ENCODE measurements around the gene NFE2L1. TPM values are rescaled to one million over a fixed set of nuclear protein-coding genes. Genes with fewer than 3 reads are reported as not detected.

The NFE2L1 gene
- total RNA-seq, 1 donor from 2014 or later = 426 TPM

GRCh38 chr17:48106802-48107136 is 58.6 kb downstream of the NFE2L1 start:
- DNase-seq (ENCODE audit: low read depth) = no peak

GRCh38 chr17:48107137-48108055 is 59.2 kb downstream of the NFE2L1 start, which contains the start of gene SNX11:
TSS of gene SNX11 (plus strand) at chr17:48107766. CDS start at chr17:48112044, 4,278 bp downstream.
- peak; percentile 91 for DNase-seq (ENCODE audit: low read depth)

GRCh38 chr17:48110761-48111160 is 62.6 kb downstream of the NFE2L1 start:
- DNase-seq (ENCODE audit: low read depth) = no peak

MicroRNA genes within 50 kb of the gene (microRNA counts, 767-probe panel; counts per million panel counts)
- microRNA hsa-miR-152 = 6,626 counts per million, percentile 11 among the panel's probes with 10 or more counts

Small RNA genes lying within 50 kb of the gene (microRNA-seq; reads per million reads assigned to microRNA genes)
- gene MIR152 = 438 reads per million, percentile 72 among the genes with 10 or more reads in this experiment

Other genes starting within 250 kb of the NFE2L1 start
- 18.6 and 32.1 TPM in 2 replicates for gene OSBPL7, start 226.6 kb upstream of the NFE2L1 start, total RNA-seq
- 53.4 and 53.6 TPM in 2 replicates for gene MRPL10, start 216.8 kb upstream of the NFE2L1 start, total RNA-seq
- 0.05 and 0.21 TPM in 2 replicates for gene LRRC46, start 216.7 kb upstream of the NFE2L1 start, total RNA-seq
- 111 and 158 TPM in 2 replicates for gene SCRN2, start 207.1 kb upstream of the NFE2L1 start, total RNA-seq
- gene SP6, start 197.2 kb upstream of the NFE2L1 start, total RNA-seq = 0.05 and 0.16 TPM in 2 replicates
- gene SP2, start 152.1 kb upstream of the NFE2L1 start, total RNA-seq = 1.8 and 3.1 TPM in 2 replicates
- gene PNPO, start 106.8 kb upstream of the NFE2L1 start, total RNA-seq = 29.3 and 43.5 TPM in 2 replicates
- gene PRR15L, start 90.5 kb upstream of the NFE2L1 start, total RNA-seq = not detected in 2 replicates
- gene CDK5RAP3, start 77.2 kb upstream of the NFE2L1 start, total RNA-seq = 105 and 148 TPM in 2 replicates
- 45.8 and 57.6 TPM in 2 replicates for gene COPZ2, start 10.6 kb upstream of the NFE2L1 start, total RNA-seq
- gene CBX1, start 53.1 kb downstream of the NFE2L1 start, total RNA-seq = 66.4 and 67.2 TPM in 2 replicates
- gene SNX11, start 59.4 kb downstream of the NFE2L1 start, total RNA-seq = 14.7 and 15.6 TPM in 2 replicates